SH-SY5Y (cell line): ENCODE data around the gene METAP1.

Experiments
- GATA2 ChIP-seq: IDR thresholded peaks from 2 replicates; pipeline ENCODE4 v1.6.1; 2011; ENCODE audit warnings: mild to moderate bottlenecking, low read depth, low read length
- GATA3 ChIP-seq: IDR thresholded peaks from 2 replicates; pipeline ENCODE4 v1.6.1; 2011; ENCODE audit warnings: low read depth, mild to moderate bottlenecking, low read length, moderate library complexity

GRCh38 chr4:99013402-99013843 lies 17.9 kb downstream of the METAP1 start:
- TF ChIP-seq GATA2: no peak
- no peak for TF ChIP-seq GATA3
